SK-N-SH (cell line): ENCODE results near the gene RND3. TPM values are rescaled to one million over a fixed set of nuclear protein-coding genes. Genes with fewer than 3 reads are reported as not detected.

Experiments used
- CTCF ChIA-PET: fragments of 300-600, 350-600 bp; formaldehyde crosslinking; extraction: SDS; loops from one replicate; lab custom pipeline; 2021; lab: Yijun Ruan, JAX
- POLR2A ChIA-PET: fragments of 350-600 bp; sonication (Branson Sonifier 250); formaldehyde crosslinking; extraction: SDS; loops from one replicate; lab custom pipeline; 2020; ENCODE audit warnings: antibody characterized with exemption, inconsistent platforms; lab: Yijun Ruan, JAX
- DNase-seq: peaks from one replicate; pipeline ENCODE4 v3.0.0; 2012
- H2AFZ ChIP-seq: fragments of 200-600 bp; sonication (generic); 2 replicates; pipeline ENCODE4 v1.8.1; 2016; ENCODE audit warnings: antibody characterized with exemption, mild to moderate bottlenecking, low read depth
- H3F3A ChIP-seq: fragments of 200-600 bp; sonication (generic); replicated peaks from 2 replicates; pipeline ENCODE3; 2016; ENCODE audit warnings: antibody characterized with exemption, mild to moderate bottlenecking; ENCODE audit not compliant: insufficient read depth
- H3K27ac ChIP-seq, 2 experiments: fragments of 200-500 bp in 1 of 2; fragments of 200-600 bp in 1 of 2; sonication (Bioruptor generic) in 1 of 2; sonication (generic), shearing (Covaris generic) in 1 of 2; 2 replicates each; pipeline versions ENCODE4 v1.5.1 to v1.6.1; 2014 to 2016; ENCODE audit warnings: low read depth in 2 of 2, inconsistent platforms in 1 of 2, low read length in 1 of 2, mild to moderate bottlenecking in 1 of 2, mixed read lengths in 1 of 2
- H3K27me3 ChIP-seq: fragments of 200-600 bp; sonication (generic), shearing (Covaris generic); 2 replicates; pipeline ENCODE4 v1.6.1; 2016; ENCODE audit warnings: mixed run types; ENCODE audit not compliant: insufficient read depth
- H3K36me3 ChIP-seq, 2 experiments: fragments of 200-500 bp in 1 of 2; fragments of 200-600 bp in 1 of 2; sonication (Bioruptor generic) in 1 of 2; sonication (generic) in 1 of 2; replicated peaks in 1 of 2; 2 replicates each; pipeline versions ENCODE3 to v1.5.1; 2014 to 2016; ENCODE audit warnings: low read length in 1 of 2, mild to moderate bottlenecking in 1 of 2; ENCODE audit not compliant: insufficient read depth in 2 of 2, control insufficient read depth in 1 of 2
- H3K4me1 ChIP-seq, 2 experiments: fragments of 200-500 bp in 1 of 2; fragments of 200-600 bp in 1 of 2; sonication (Bioruptor generic) in 1 of 2; sonication (generic), shearing (Covaris generic) in 1 of 2; 2 replicates each; pipeline versions ENCODE4 v1.5.1 to v1.6.1; 2014 to 2016; ENCODE audit warnings: low read depth in 1 of 2, low read length in 1 of 2, mixed run types in 1 of 2; ENCODE audit not compliant: insufficient read depth in 2 of 2, control insufficient read depth in 1 of 2
- H3K4me2 ChIP-seq: fragments of 200-600 bp; sonication (generic), shearing (Covaris generic); 2 replicates; pipeline ENCODE4 v1.6.1; 2017; ENCODE audit warnings: mixed run types
- H3K4me3 ChIP-seq, 2 experiments: fragments of 200-500 bp in 1 of 2; fragments of 200-600 bp in 1 of 2; sonication (Bioruptor generic) in 1 of 2; sonication (generic), shearing (Covaris generic) in 1 of 2; 2 replicates each; pipeline versions ENCODE4 v1.5.1 to v1.8.1; 2014 to 2016; ENCODE audit warnings: low read depth in 2 of 2, inconsistent platforms in 1 of 2, low read length in 1 of 2, mild to moderate bottlenecking in 1 of 2, mixed read lengths in 1 of 2, moderate library complexity in 1 of 2
- H3K79me2 ChIP-seq: fragments of 200-600 bp; sonication (generic); 2 replicates; pipeline ENCODE4 v1.8.1; 2017; ENCODE audit warnings: mild to moderate bottlenecking; ENCODE audit not compliant: insufficient read depth
- H3K9ac ChIP-seq: fragments of 200-600 bp; sonication (generic); 2 replicates; pipeline ENCODE4 v1.6.1; 2017; ENCODE audit warnings: mixed run types
- H3K9me2 ChIP-seq: fragments of 200-600 bp; sonication (generic); 2 replicates; pipeline ENCODE4 v1.6.1; 2017; ENCODE audit warnings: mixed run types
- H3K9me3 ChIP-seq: fragments of 200-600 bp; sonication (generic); 2 replicates; pipeline ENCODE4 v1.6.1; 2017; ENCODE audit warnings: mixed run types, mild to moderate bottlenecking, moderate library complexity
- H4K20me1 ChIP-seq: fragments of 200-600 bp; sonication (generic); 2 replicates; pipeline ENCODE4 v1.6.1; 2017; ENCODE audit warnings: mild to moderate bottlenecking, mixed run types; ENCODE audit not compliant: insufficient read depth
- CHD2 ChIP-seq: fragments of 150-350 bp; IDR thresholded peaks from 2 replicates; pipeline ENCODE4 v1.6.1; 2018; ENCODE audit warnings: low read length; ENCODE audit not compliant: partially characterized antibody
- CTCF ChIP-seq: fragments of 200-600 bp; sonication (generic); IDR thresholded peaks from 2 replicates; pipeline ENCODE4 v1.6.1; 2017; ENCODE audit warnings: antibody characterized with exemption, mild to moderate bottlenecking, moderate library complexity
- ELF1 ChIP-seq: IDR thresholded peaks from 2 replicates; pipeline ENCODE4 v1.4.0; 2012
- EP300 ChIP-seq, 2 experiments: IDR thresholded peaks; 2 replicates each; pipeline versions ENCODE4 v1.4.0 to v1.6.1; 2012; ENCODE audit warnings: borderline replicate concordance in 1 of 2, low read depth in 1 of 2, low read length in 1 of 2
- EZH2phosphoT487 ChIP-seq: fragments of 200-600 bp; sonication (generic); IDR thresholded peaks from 2 replicates; pipeline ENCODE4 v1.6.1; 2017; ENCODE audit warnings: low read depth, mixed run types, mild to moderate bottlenecking, antibody characterized with exemption, moderate library complexity, borderline replicate concordance
- GABPA ChIP-seq: IDR thresholded peaks from 2 replicates; pipeline ENCODE4 v1.4.0; 2012; ENCODE audit warnings: low read depth, mild to moderate bottlenecking
- GATA2 ChIP-seq: sonication (generic); formaldehyde crosslinking; IDR thresholded peaks from 2 replicates; pipeline ENCODE4 v1.5.0; 2020; ENCODE audit warnings: mild to moderate bottlenecking, missing genetic modification reagents
- JUND ChIP-seq: IDR thresholded peaks from 2 replicates; pipeline ENCODE4 v1.4.0; 2012
- MAX ChIP-seq: IDR thresholded peaks from 2 replicates; pipeline ENCODE4 v1.4.0; 2012; ENCODE audit warnings: low read depth
- MEF2A ChIP-seq: IDR thresholded peaks from 2 replicates; pipeline ENCODE4 v1.4.0; 2012; ENCODE audit warnings: low read depth, borderline replicate concordance
- MXI1 ChIP-seq: IDR thresholded peaks from 2 replicates; pipeline ENCODE4 v1.6.1; 2012; ENCODE audit warnings: mild to moderate bottlenecking, low read depth, low read length, improper control_type of control experiment
- NFIC ChIP-seq: IDR thresholded peaks from 2 replicates; pipeline ENCODE4 v1.4.0; 2012; ENCODE audit warnings: borderline replicate concordance
- NRF1 ChIP-seq: IDR thresholded peaks from 2 replicates; pipeline ENCODE4 v1.6.1; 2012; ENCODE audit warnings: low read depth, mild to moderate bottlenecking, low read length
- PBX3 ChIP-seq: IDR thresholded peaks from 2 replicates; pipeline ENCODE4; 2012
- RAD21 ChIP-seq: IDR thresholded peaks from 2 replicates; pipeline ENCODE4 v1.6.1; 2012; ENCODE audit warnings: mild to moderate bottlenecking, low read length
- RCOR1 ChIP-seq: fragments of 150-350 bp; IDR thresholded peaks from 2 replicates; pipeline ENCODE4 v1.6.1; 2017; ENCODE audit warnings: antibody characterized with exemption, low read length
- REST ChIP-seq: IDR thresholded peaks from 2 replicates; pipeline ENCODE4 v1.6.1; 2012; ENCODE audit warnings: mild to moderate bottlenecking, low read depth, low read length, moderate library complexity
- RFX5 ChIP-seq: IDR thresholded peaks from 2 replicates; pipeline ENCODE4 v1.6.1; 2012; ENCODE audit warnings: mild to moderate bottlenecking, improper control_type of control experiment, low read length
- RXRA ChIP-seq: IDR thresholded peaks from 2 replicates; pipeline ENCODE4 v1.4.0; 2012; ENCODE audit warnings: low read depth, mild to moderate bottlenecking, borderline replicate concordance
- SIN3A ChIP-seq: IDR thresholded peaks from 2 replicates; pipeline ENCODE4 v1.6.1; 2012; ENCODE audit warnings: low read depth, mild to moderate bottlenecking, low read length, moderate library complexity, borderline replicate concordance
- SMC3 ChIP-seq: IDR thresholded peaks from 2 replicates; pipeline ENCODE4 v1.6.1; 2012; ENCODE audit warnings: low read depth, low read length, improper control_type of control experiment
- TCF12 ChIP-seq: IDR thresholded peaks from 2 replicates; pipeline ENCODE4 v1.4.0; 2012
- USF2 ChIP-seq: fragments of 150-350 bp; IDR thresholded peaks from 2 replicates; pipeline ENCODE4 v1.6.1; 2017; ENCODE audit warnings: antibody characterized with exemption, low read length, low read depth, borderline replicate concordance
- YY1 ChIP-seq: IDR thresholded peaks from 2 replicates; pipeline ENCODE4 v1.4.0; 2012; ENCODE audit warnings: low read depth, mild to moderate bottlenecking
- WGBS: methylation state at CpG from one replicate; pipeline ENCODE4 v1.1.6; 2017; ENCODE audit warnings: low lambda C conversion rate; 5-methylcytosine and 5-hydroxymethylcytosine counted together
- polyA plus RNA-seq, 3 experiments: library from polyadenylated mRNA; depleted of rRNA; stranded (reverse); fragments of >200 nt; gene quantifications; 2 replicates each; pipeline ENCODE4 v1.2.3, GENCODE V29; 2012

The RND3 gene
- polyA plus RNA-seq, 1 of the 3 experiments (the other 2 are of a cell fraction), result 49.7 TPM

GRCh38 chr2:150520887-150521664 is 33.6 kb upstream of the RND3 start:
- H3K4me2 ChIP-seq, result peak overlapping the region; percentile 34; the same call in 1 of the 2 replicates
- H3K9ac ChIP-seq, result peak overlapping the region; percentile 26; the same call in 1 of the 2 replicates
- POLR2A ChIA-PET, result interaction anchor here (0.7 kb wide), 1 partner anchor 10 kb away, joined by 3 read pairs; no protein-coding TSS in a partner anchor
- H3F3A ChIP-seq, result peaks cover 23% of the 10 kb centered on the region
- peak overlapping the region; percentile 77 to 91; a peak in 3 of 4 replicates for H3K27ac ChIP-seq
- H3K27me3 ChIP-seq, result no peaks in the 10 kb centered on the region
- DNase-seq, result no peak
- TF ChIP-seq CTCF (no peak), RCOR1 (no peak), USF2 (no peak), GABPA (no peak), SMC3 (no peak), MXI1 (no peak), MAX (0 out of 2 replicates have a peak, but pooled peaks have one; percentile 31), GATA2 (CRISPR knock-in tag) (no peak), EP300 (IDR thresholded peaks at IDR 0.05; ENCODE audit: borderline replicate concordance in 1 of 2, low read depth in 1 of 2, low read length in 1 of 2) (no peak), PBX3 (peak; percentile 43), REST (no peak), RXRA (no peak), EZH2phosphoT487 (no peak), NFIC (peak; percentile 46; the same call in 1 of the 2 replicates), NRF1 (no peak), MEF2A (no peak), JUND (no peak), RAD21 (no peak), ELF1 (no peak), CHD2 (no peak), TCF12 (peak; percentile 37; the same call in 1 of the 2 replicates), SIN3A (no peak), YY1 (no peak), RFX5 (no peak)
- TF ChIP-seq, all 33 proteins: peak for 4
- Histone ChIP-seq H3K4me1 (peaks cover 3 to 24% of the 10 kb centered on the region in 2 experiments; a peak in 3 of 4 replicates), H3K9me3 (no peaks in the 10 kb centered on the region), H2AFZ (peak overlapping the region; percentile 25; the same call in 1 of the 2 replicates), H3K36me3 (no peaks in the 10 kb centered on the region), H3K4me3 (no peak overlapping the region), H4K20me1 (no peaks in the 10 kb centered on the region), H3K9me2 (no peaks in the 10 kb centered on the region), H3K79me2 (no peaks in the 10 kb centered on the region)
- CTCF ChIA-PET, result interaction anchor here (0.8 kb wide), 1 partner anchor 485 kb away, joined by 3 read pairs; no protein-coding TSS in a partner anchor
- 24% methylated on average over 4 of the region's 4 CpGs for WGBS
